Activated naive CD4-positive, alpha-beta T cell (primary cell): ENCODE measurements around the gene PBX4.
"Not testable (repeated sequence)": the region's sequence is repeated elsewhere in the genome, so short reads cannot be mapped to it uniquely, and the experiment has no call there.

Experiments used
- DNase-seq, 4 experiments: peaks; one replicate each; lab custom pipeline; 2025; lab: John Stamatoyannopoulos, UW

PBX4 gene

GRCh38 chr19:19618219-19619051 lies at the start of gene PBX4:
TSS of gene PBX4 (minus strand) at chr19:19618687. CDS start at chr19:19618629, 58 bp downstream.
- DNase-seq = peak; percentile 91 to 99 (median 97)

GRCh38 chr19:19665420-19665948 lies 47.0 kb upstream of the PBX4 start:
- DNase-seq = not testable (repeated sequence)

- peak; percentile 93 to 97 (median 96) for DNase-seq
Observed at GRCh38 chr19:19663256-19664120, 45.0 kb upstream of the PBX4 start, which contains the start of gene ATP13A1. TSS of gene ATP13A1 (minus strand) at chr19:19663676. CDS start at chr19:19663666, 10 bp downstream.

- no peak for DNase-seq
Observed at GRCh38 chr19:19662871-19663255, 44.4 kb upstream of the PBX4 start.

GRCh38 chr19:19662344-19662743 lies 43.9 kb upstream of the PBX4 start:
- DNase-seq = no peak

GRCh38 chr19:19661675-19662251 lies 43.3 kb upstream of the PBX4 start:
- no peak for DNase-seq

- DNase-seq = no peak
Observed at GRCh38 chr19:19661141-19661674, 42.7 kb upstream of the PBX4 start.

GRCh38 chr19:19659646-19660245 lies 41.3 kb upstream of the PBX4 start:
- DNase-seq = no peak

- no peak for DNase-seq
Observed at GRCh38 chr19:19657397-19657783, 38.9 kb upstream of the PBX4 start.

- no peak for DNase-seq
Observed at GRCh38 chr19:19656451-19657396, 38.2 kb upstream of the PBX4 start.

GRCh38 chr19:19655641-19656343 lies 37.3 kb upstream of the PBX4 start:
- DNase-seq = no peak

- DNase-seq = no peak
Observed at GRCh38 chr19:19655051-19655594, 36.6 kb upstream of the PBX4 start.

GRCh38 chr19:19654441-19654840 lies 36.0 kb upstream of the PBX4 start:
- DNase-seq = no peak

- no peak for DNase-seq
Observed at GRCh38 chr19:19653597-19654147, 35.2 kb upstream of the PBX4 start.

GRCh38 chr19:19652482-19653295 lies 34.2 kb upstream of the PBX4 start:
- no peak for DNase-seq

GRCh38 chr19:19651076-19651475 lies 32.6 kb upstream of the PBX4 start:
- no peak for DNase-seq

- DNase-seq = no peak
Observed at GRCh38 chr19:19650331-19650730, 31.8 kb upstream of the PBX4 start.

GRCh38 chr19:19649580-19649995 lies 31.1 kb upstream of the PBX4 start:
- no peak for DNase-seq
